ENCODE results near the gene FMN1.

FMN1 gene

GRCh38 chr15:32928876-32929275 is 265.6 kb downstream of the FMN1 start:
- H3K4me1 ChIP-seq (ENCODE audit: control insufficient read depth, low read depth, low read length) = no peaks in the 10 kb centered on the region
- no peak overlapping the region for H3K4me3 ChIP-seq (ENCODE audit: low read length)
- H3K9ac ChIP-seq (ENCODE audit: low read length) = no peak overlapping the region
- no peaks in the 10 kb centered on the region for H3K36me3 ChIP-seq (ENCODE audit: control insufficient read depth, low read depth, low read length)
- H3K9me3 ChIP-seq (ENCODE audit: control insufficient read depth, low read depth, low read length) = no peaks in the 10 kb centered on the region
- H3K27me3 ChIP-seq (ENCODE audit: control insufficient read depth, insufficient read depth, low read length) = no peaks in the 10 kb centered on the region
- H3K27ac ChIP-seq (ENCODE audit: low read length) = no peak overlapping the region

GRCh38 chr15:32927124-32927523 is 267.4 kb downstream of the FMN1 start:
- Histone ChIP-seq H3K27ac (ENCODE audit: low read length) (no peak overlapping the region), H3K9ac (ENCODE audit: low read length) (no peak overlapping the region), H3K27me3 (ENCODE audit: control insufficient read depth, insufficient read depth, low read length) (no peaks in the 10 kb centered on the region), H3K4me3 (ENCODE audit: low read length) (no peak overlapping the region), H3K9me3 (ENCODE audit: control insufficient read depth, low read depth, low read length) (no peaks in the 10 kb centered on the region), H3K4me1 (ENCODE audit: control insufficient read depth, low read depth, low read length) (no peaks in the 10 kb centered on the region), H3K36me3 (ENCODE audit: control insufficient read depth, low read depth, low read length) (no peaks in the 10 kb centered on the region)

- H3K4me1 ChIP-seq (ENCODE audit: control insufficient read depth, low read depth, low read length) = peaks cover 11% of the 10 kb centered on the region
- no peak overlapping the region for H3K27ac ChIP-seq (ENCODE audit: low read length)
- no peak overlapping the region for H3K4me3 ChIP-seq (ENCODE audit: low read length)
Measured at GRCh38 chr15:32923176-32923575, 271.3 kb downstream of the FMN1 start.

GRCh38 chr15:32922541-32922940 is 272.0 kb downstream of the FMN1 start:
- H3K27ac ChIP-seq (ENCODE audit: low read length) = no peak overlapping the region
- no peaks in the 10 kb centered on the region for H3K36me3 ChIP-seq (ENCODE audit: control insufficient read depth, low read depth, low read length)
- H3K4me1 ChIP-seq (ENCODE audit: control insufficient read depth, low read depth, low read length) = peaks cover 11% of the 10 kb centered on the region
- no peak overlapping the region for H3K4me3 ChIP-seq (ENCODE audit: low read length)
- H3K27me3 ChIP-seq (ENCODE audit: control insufficient read depth, insufficient read depth, low read length) = no peaks in the 10 kb centered on the region
- H3K9me3 ChIP-seq (ENCODE audit: control insufficient read depth, low read depth, low read length) = no peaks in the 10 kb centered on the region
- H3K9ac ChIP-seq (ENCODE audit: low read length) = no peak overlapping the region

More at GRCh38 chr15:32923176-32923575, 271.3 kb downstream of the FMN1 start:
- no peaks in the 10 kb centered on the region for H3K36me3 ChIP-seq (ENCODE audit: control insufficient read depth, low read depth, low read length)
- no peak overlapping the region for H3K9ac ChIP-seq (ENCODE audit: low read length)
- no peaks in the 10 kb centered on the region for H3K9me3 ChIP-seq (ENCODE audit: control insufficient read depth, low read depth, low read length)
- H3K27me3 ChIP-seq (ENCODE audit: control insufficient read depth, insufficient read depth, low read length) = no peaks in the 10 kb centered on the region

- H3K4me1 ChIP-seq (ENCODE audit: control insufficient read depth, low read depth, low read length) = peaks cover 11% of the 10 kb centered on the region
- no peaks in the 10 kb centered on the region for H3K36me3 ChIP-seq (ENCODE audit: control insufficient read depth, low read depth, low read length)
- H3K27ac ChIP-seq (ENCODE audit: low read length) = no peak overlapping the region
- H3K4me3 ChIP-seq (ENCODE audit: low read length) = no peak overlapping the region
- no peaks in the 10 kb centered on the region for H3K27me3 ChIP-seq (ENCODE audit: control insufficient read depth, insufficient read depth, low read length)
- no peaks in the 10 kb centered on the region for H3K9me3 ChIP-seq (ENCODE audit: control insufficient read depth, low read depth, low read length)
- H3K9ac ChIP-seq (ENCODE audit: low read length) = no peak overlapping the region
Measured at GRCh38 chr15:32919749-32920414, 274.6 kb downstream of the FMN1 start.

- no peak overlapping the region for H3K9ac ChIP-seq (ENCODE audit: low read length)
- H3K27ac ChIP-seq (ENCODE audit: low read length) = no peak overlapping the region
- H3K27me3 ChIP-seq (ENCODE audit: control insufficient read depth, insufficient read depth, low read length) = no peaks in the 10 kb centered on the region
- H3K36me3 ChIP-seq (ENCODE audit: control insufficient read depth, low read depth, low read length) = no peaks in the 10 kb centered on the region
- no peak overlapping the region for H3K4me3 ChIP-seq (ENCODE audit: low read length)
- H3K4me1 ChIP-seq (ENCODE audit: control insufficient read depth, low read depth, low read length) = peaks cover 11% of the 10 kb centered on the region
- H3K9me3 ChIP-seq (ENCODE audit: control insufficient read depth, low read depth, low read length) = no peaks in the 10 kb centered on the region
Measured at GRCh38 chr15:32918547-32918946, 276.0 kb downstream of the FMN1 start.

GRCh38 chr15:32910839-32911238 is 283.7 kb downstream of the FMN1 start:
- Histone ChIP-seq H3K36me3 (ENCODE audit: control insufficient read depth, low read depth, low read length) (no peaks in the 10 kb centered on the region), H3K9me3 (ENCODE audit: control insufficient read depth, low read depth, low read length) (no peaks in the 10 kb centered on the region), H3K4me1 (ENCODE audit: control insufficient read depth, low read depth, low read length) (peaks cover 3% of the 10 kb centered on the region), H3K27ac (ENCODE audit: low read length) (no peak overlapping the region), H3K9ac (ENCODE audit: low read length) (no peak overlapping the region), H3K4me3 (ENCODE audit: low read length) (no peak overlapping the region), H3K27me3 (ENCODE audit: control insufficient read depth, insufficient read depth, low read length) (no peaks in the 10 kb centered on the region)

- Histone ChIP-seq H3K36me3 (ENCODE audit: control insufficient read depth, low read depth, low read length) (no peaks in the 10 kb centered on the region), H3K27me3 (ENCODE audit: control insufficient read depth, insufficient read depth, low read length) (no peaks in the 10 kb centered on the region), H3K27ac (ENCODE audit: low read length) (no peak overlapping the region), H3K4me1 (ENCODE audit: control insufficient read depth, low read depth, low read length) (peaks cover 3% of the 10 kb centered on the region), H3K4me3 (ENCODE audit: low read length) (no peak overlapping the region), H3K9me3 (ENCODE audit: control insufficient read depth, low read depth, low read length) (no peaks in the 10 kb centered on the region), H3K9ac (ENCODE audit: low read length) (no peak overlapping the region)
Measured at GRCh38 chr15:32909431-32909830, 285.1 kb downstream of the FMN1 start.

- Histone ChIP-seq H3K9ac (ENCODE audit: low read length) (no peak overlapping the region), H3K4me1 (ENCODE audit: control insufficient read depth, low read depth, low read length) (peaks cover 3% of the 10 kb centered on the region), H3K4me3 (ENCODE audit: low read length) (no peak overlapping the region), H3K9me3 (ENCODE audit: control insufficient read depth, low read depth, low read length) (no peaks in the 10 kb centered on the region), H3K36me3 (ENCODE audit: control insufficient read depth, low read depth, low read length) (no peaks in the 10 kb centered on the region), H3K27me3 (ENCODE audit: control insufficient read depth, insufficient read depth, low read length) (no peaks in the 10 kb centered on the region), H3K27ac (ENCODE audit: low read length) (no peak overlapping the region)
Measured at GRCh38 chr15:32908872-32909271, 285.6 kb downstream of the FMN1 start.

- Histone ChIP-seq H3K4me3 (ENCODE audit: low read length) (no peak overlapping the region), H3K9ac (ENCODE audit: low read length) (no peak overlapping the region), H3K4me1 (ENCODE audit: control insufficient read depth, low read depth, low read length) (peaks cover 3% of the 10 kb centered on the region), H3K27ac (ENCODE audit: low read length) (no peak overlapping the region), H3K36me3 (ENCODE audit: control insufficient read depth, low read depth, low read length) (no peaks in the 10 kb centered on the region), H3K27me3 (ENCODE audit: control insufficient read depth, insufficient read depth, low read length) (no peaks in the 10 kb centered on the region), H3K9me3 (ENCODE audit: control insufficient read depth, low read depth, low read length) (no peaks in the 10 kb centered on the region)
Measured at GRCh38 chr15:32908135-32908801, 286.2 kb downstream of the FMN1 start.

- Histone ChIP-seq H3K9ac (ENCODE audit: low read length) (no peak overlapping the region), H3K36me3 (ENCODE audit: control insufficient read depth, low read depth, low read length) (no peaks in the 10 kb centered on the region), H3K9me3 (ENCODE audit: control insufficient read depth, low read depth, low read length) (no peaks in the 10 kb centered on the region), H3K4me1 (ENCODE audit: control insufficient read depth, low read depth, low read length) (peaks cover 13% of the 10 kb centered on the region), H3K27me3 (ENCODE audit: control insufficient read depth, insufficient read depth, low read length) (no peaks in the 10 kb centered on the region), H3K27ac (ENCODE audit: low read length) (no peak overlapping the region), H3K4me3 (ENCODE audit: low read length) (no peak overlapping the region)
Measured at GRCh38 chr15:32905481-32905880, 289.0 kb downstream of the FMN1 start.

GRCh38 chr15:32904448-32904847 is 290.1 kb downstream of the FMN1 start:
- H3K9me3 ChIP-seq (ENCODE audit: control insufficient read depth, low read depth, low read length) = no peaks in the 10 kb centered on the region
- peaks cover 24% of the 10 kb centered on the region for H3K4me1 ChIP-seq (ENCODE audit: control insufficient read depth, low read depth, low read length)

More at GRCh38 chr15:32904448-32904847, 290.1 kb downstream of the FMN1 start:
- Histone ChIP-seq H3K27ac (ENCODE audit: low read length) (no peak overlapping the region), H3K9ac (ENCODE audit: low read length) (no peak overlapping the region), H3K36me3 (ENCODE audit: control insufficient read depth, low read depth, low read length) (no peaks in the 10 kb centered on the region), H3K4me3 (ENCODE audit: low read length) (no peak overlapping the region), H3K27me3 (ENCODE audit: control insufficient read depth, insufficient read depth, low read length) (no peaks in the 10 kb centered on the region)

All from iPS-18a (cell line).